Measurements from ENCODE around the gene TMA7. TPM values are rescaled to one million over a fixed set of nuclear protein-coding genes. Genes with fewer than 3 reads are reported as not detected.

The TMA7 gene
- total and polyA plus RNA-seq, 2 of the 13 experiments (the other 11 are each of a cell fraction or from before 2014, with no cell fraction given): 100 to 486 TPM

DNA sequence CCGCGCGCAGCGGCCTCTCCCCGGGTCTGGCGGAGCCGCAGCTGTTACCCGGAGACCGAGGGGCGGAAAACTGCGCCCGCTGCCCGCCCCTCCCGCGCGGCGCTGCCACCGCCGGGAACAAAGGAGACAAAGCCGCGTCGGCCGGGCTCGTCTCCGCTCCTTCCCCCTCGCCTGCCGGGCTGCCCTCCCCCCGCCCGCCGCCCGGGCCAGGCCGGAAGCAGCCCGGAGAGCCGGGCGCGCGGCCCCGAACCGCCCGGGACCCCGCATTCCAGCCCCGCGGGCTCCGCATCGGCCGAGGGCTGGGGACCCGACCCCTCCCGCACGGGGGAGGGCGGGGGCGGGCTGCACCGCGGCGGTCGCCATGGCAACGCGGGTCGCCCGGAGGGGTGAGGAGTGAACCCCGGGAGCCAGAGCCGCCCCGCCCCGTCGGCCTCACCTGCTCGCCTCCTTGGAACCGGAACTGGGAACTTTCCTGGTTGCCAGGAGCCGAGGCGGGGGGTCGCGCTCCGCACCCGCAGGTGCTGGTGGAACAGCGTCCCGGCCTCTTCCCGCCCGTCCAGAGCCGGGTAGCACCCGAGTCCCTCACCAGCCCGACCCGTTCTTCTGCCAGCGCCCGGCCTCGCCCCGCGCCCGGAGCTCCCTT is 10.6 kb upstream of the TMA7 start:
- H3K4me2 ChIP-seq (ENCODE audit: low read depth, low read length): peak overlapping the region; percentile 100
- peak; percentile 50 for DNase-seq (ENCODE audit: low spot score)
- H3K4me1 ChIP-seq (ENCODE audit: insufficient read depth, low read length): peaks cover 84% of the 10 kb centered on the region
- H3K79me2 ChIP-seq (ENCODE audit: insufficient read depth, low read length): peaks cover 48% of the 10 kb centered on the region
- H3K27me3 ChIP-seq (ENCODE audit: control insufficient read depth in 1 of 2, insufficient read depth in 2 of 2, low read length in 2 of 2): no peaks in the 10 kb centered on the region
- H3K9ac ChIP-seq (ENCODE audit: insufficient read depth, low read depth, low read length): peak overlapping the region; percentile 96
- in situ Hi-C loops (cut with HindIII; ENCODE audit: extremely low pct_ligation_motif_present, low pct_unique_long_range_greater_than_20kb): no loop called here
- H2AFZ ChIP-seq (ENCODE audit: low read length): no peak overlapping the region
- POLR2A ChIA-PET: interaction anchor here (1.0 to 9.0 kb wide), 11 partner anchors 8 to 127 kb away, joined by 4 to 130 read pairs (median 19); partner anchors contain the start of genes ATRIP, CCDC51, PFKFB4 and TMA7
- ATAC-seq: peak; percentile 4
- FAIRE-seq: no peak
- peaks cover 39% of the 10 kb centered on the region for H4K20me1 ChIP-seq (ENCODE audit: insufficient read depth, low read length)
- H3K36me3 ChIP-seq (replicated peaks in 1 of 2; ENCODE audit: control insufficient read depth in 1 of 2, insufficient read depth in 2 of 2, low read length in 2 of 2): peaks cover 7 to 16% of the 10 kb centered on the region in 2 experiments
- H3K9me3 ChIP-seq (ENCODE audit: low read length): no peaks in the 10 kb centered on the region
- WGBS (ENCODE audit: low lambda C conversion rate): 0% methylated on average over 3 of the region's 86 CpGs
- BruUV-seq (replicated peaks): no TSS peak
- H3K27ac ChIP-seq (ENCODE audit: extremely low read length, insufficient read depth, low read length): peak overlapping the region; percentile 99
- intact Hi-C loops (cut with micrococcal nuclease; ENCODE audit: unreplicated experiment): loop anchor here (1.0 kb wide), 1 partner anchor 11 kb away; the partner anchor contains the start of genes CCDC51 and TMA7
- CTCF ChIA-PET (ENCODE audit: low intra/inter-chr PET ratio, low total read pairs): no interaction called here
- peak overlapping the region; percentile 79 to 93 (median 86) for H3K4me3 ChIP-seq (replicated peaks in 1 of 3; ENCODE audit: insufficient read depth in 1 of 3, low read depth in 2 of 3, low read length in 3 of 3)
- TF ChIP-seq, protein P1, sequence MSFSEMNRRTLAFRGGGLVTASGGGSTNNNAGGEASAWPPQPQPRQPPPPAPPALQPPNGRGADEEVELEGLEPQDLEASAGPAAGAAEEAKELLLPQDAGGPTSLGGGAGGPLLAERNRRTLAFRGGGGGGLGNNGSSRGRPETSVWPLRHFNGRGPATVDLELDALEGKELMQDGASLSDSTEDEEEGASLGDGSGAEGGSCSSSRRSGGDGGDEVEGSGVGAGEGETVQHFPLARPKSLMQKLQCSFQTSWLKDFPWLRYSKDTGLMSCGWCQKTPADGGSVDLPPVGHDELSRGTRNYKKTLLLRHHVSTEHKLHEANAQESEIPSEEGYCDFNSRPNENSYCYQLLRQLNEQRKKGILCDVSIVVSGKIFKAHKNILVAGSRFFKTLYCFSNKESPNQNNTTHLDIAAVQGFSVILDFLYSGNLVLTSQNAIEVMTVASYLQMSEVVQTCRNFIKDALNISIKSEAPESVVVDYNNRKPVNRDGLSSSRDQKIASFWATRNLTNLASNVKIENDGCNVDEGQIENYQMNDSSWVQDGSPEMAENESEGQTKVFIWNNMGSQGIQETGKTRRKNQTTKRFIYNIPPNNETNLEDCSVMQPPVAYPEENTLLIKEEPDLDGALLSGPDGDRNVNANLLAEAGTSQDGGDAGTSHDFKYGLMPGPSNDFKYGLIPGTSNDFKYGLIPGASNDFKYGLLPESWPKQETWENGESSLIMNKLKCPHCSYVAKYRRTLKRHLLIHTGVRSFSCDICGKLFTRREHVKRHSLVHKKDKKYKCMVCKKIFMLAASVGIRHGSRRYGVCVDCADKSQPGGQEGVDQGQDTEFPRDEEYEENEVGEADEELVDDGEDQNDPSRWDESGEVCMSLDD (CRISPR knock-in tag; IDR thresholded peaks at IDR 0.05; ENCODE audit: borderline replicate concordance): peak; percentile 49; the same call in 1 of the 2 replicates
- TF ChIP-seq E2F2 (CRISPR knock-in tag; IDR thresholded peaks at IDR 0.05; ENCODE audit: borderline replicate concordance) (0 out of 2 replicates have a peak, but pooled peaks have one; percentile 16), HNRNPLL (IDR thresholded peaks at IDR 0.05; ENCODE audit: low read depth, low read length, poor library complexity, severe bottlenecking) (peak; percentile 80), TOPORS (CRISPR knock-in tag; IDR thresholded peaks at IDR 0.05) (no peak), SP4 (CRISPR knock-in tag; IDR thresholded peaks at IDR 0.05) (peak; percentile 4; the same call in 1 of the 2 replicates), ARNT2 (CRISPR knock-in tag; IDR thresholded peaks at IDR 0.05; ENCODE audit: low read depth) (peak; percentile 36; the same call in 1 of the 2 replicates), ZNF775 (CRISPR knock-in tag; IDR thresholded peaks at IDR 0.05; ENCODE audit: borderline replicate concordance) (no peak), HOXA3 (CRISPR knock-in tag; IDR thresholded peaks at IDR 0.05) (peak; percentile 11; the same call in 1 of the 2 replicates), ZNF644 (CRISPR knock-in tag; IDR thresholded peaks at IDR 0.05; ENCODE audit: low read depth) (no peak), ZNF446 (CRISPR knock-in tag; IDR thresholded peaks at IDR 0.05) (peak; percentile 34; the same call in 1 of the 2 replicates), CC2D1A (CRISPR knock-in tag; IDR thresholded peaks at IDR 0.05) (0 out of 2 replicates have a peak, but pooled peaks have one; percentile 24), ETV5 (CRISPR knock-in tag; IDR thresholded peaks at IDR 0.05; ENCODE audit: borderline replicate concordance) (peak; percentile 44), BRD4 (CRISPR knock-in tag; IDR thresholded peaks at IDR 0.05) (0 out of 2 replicates have a peak, but pooled peaks have one; percentile 2), MYC (CRISPR knock-in tag; IDR thresholded peaks at IDR 0.05; ENCODE audit: borderline replicate concordance) (peak; percentile 32; the same call in 1 of the 2 replicates), PATZ1 (CRISPR knock-in tag; IDR thresholded peaks at IDR 0.05) (peak; percentile 92)
- TF ChIP-seq, protein P2, sequence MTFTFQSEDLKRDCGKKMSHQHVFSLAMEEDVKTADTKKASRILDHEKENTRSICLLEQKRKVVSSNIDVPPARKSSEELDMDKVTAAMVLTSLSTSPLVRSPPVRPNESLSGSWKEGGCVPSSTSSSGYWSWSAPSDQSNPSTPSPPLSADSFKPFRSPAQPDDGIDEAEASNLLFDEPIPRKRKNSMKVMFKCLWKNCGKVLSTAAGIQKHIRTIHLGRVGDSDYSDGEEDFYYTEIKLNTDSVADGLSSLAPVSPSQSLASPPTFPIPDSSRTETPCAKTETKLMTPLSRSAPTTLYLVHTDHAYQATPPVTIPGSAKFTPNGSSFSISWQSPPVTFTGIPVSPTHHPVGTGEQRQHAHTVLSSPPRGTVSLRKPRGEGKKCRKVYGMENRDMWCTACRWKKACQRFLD (CRISPR knock-in tag; IDR thresholded peaks at IDR 0.05; ENCODE audit: borderline replicate concordance): 0 out of 2 replicates have a peak, but pooled peaks have one; percentile 33
